Epidermal melanocyte (primary cell): ENCODE data around the gene ATF6.
A peak's percentile ranks its signal among the peaks of the same experiment; 100 is the strongest.

Experiments
- DNase-seq: peaks from one replicate; pipeline ENCODE4 v3.0.0; 2011; ENCODE audit warnings: low spot score; ENCODE audit not compliant: insufficient read length

The ATF6 gene

GRCh38 chr1:161999301-162000052, 233.4 kb downstream of the ATF6 start:
- no peak for DNase-seq

GRCh38 chr1:162000053-162000420, 233.9 kb downstream of the ATF6 start:
- no peak for DNase-seq

- DNase-seq: peak; percentile 33
These were observed 237.1 kb downstream of the ATF6 start for GRCh38 chr1:162003061-162003829.

- peak; percentile 75 for DNase-seq
These were observed 237.7 kb downstream of the ATF6 start for GRCh38 chr1:162003830-162004215.

- no peak for DNase-seq
These were observed 238.4 kb downstream of the ATF6 start for GRCh38 chr1:162004441-162004950.

- no peak for DNase-seq
These were observed 240.0 kb downstream of the ATF6 start for GRCh38 chr1:162006081-162006480.

- DNase-seq: no peak
These were observed 241.3 kb downstream of the ATF6 start for GRCh38 chr1:162007466-162007865.

- DNase-seq: no peak
These were observed 242.7 kb downstream of the ATF6 start for GRCh38 chr1:162008799-162009198.

- DNase-seq: no peak
These were observed 243.5 kb downstream of the ATF6 start for GRCh38 chr1:162009501-162010174.

GRCh38 chr1:162010175-162010506, 244.0 kb downstream of the ATF6 start:
- no peak for DNase-seq

GRCh38 chr1:162011337-162012012, 245.4 kb downstream of the ATF6 start:
- DNase-seq: no peak

- DNase-seq: no peak
These were observed 247.2 kb downstream of the ATF6 start for GRCh38 chr1:162013289-162013688.
